CD1c-positive myeloid dendritic cell (primary cell): ENCODE results near the gene ANKS6.

Experiments
- DNase-seq: peaks from one replicate; pipeline ENCODE4 v3.0.0-alpha.2; 2016; ENCODE audit errors: extremely low spot score

The ANKS6 gene

DNA sequence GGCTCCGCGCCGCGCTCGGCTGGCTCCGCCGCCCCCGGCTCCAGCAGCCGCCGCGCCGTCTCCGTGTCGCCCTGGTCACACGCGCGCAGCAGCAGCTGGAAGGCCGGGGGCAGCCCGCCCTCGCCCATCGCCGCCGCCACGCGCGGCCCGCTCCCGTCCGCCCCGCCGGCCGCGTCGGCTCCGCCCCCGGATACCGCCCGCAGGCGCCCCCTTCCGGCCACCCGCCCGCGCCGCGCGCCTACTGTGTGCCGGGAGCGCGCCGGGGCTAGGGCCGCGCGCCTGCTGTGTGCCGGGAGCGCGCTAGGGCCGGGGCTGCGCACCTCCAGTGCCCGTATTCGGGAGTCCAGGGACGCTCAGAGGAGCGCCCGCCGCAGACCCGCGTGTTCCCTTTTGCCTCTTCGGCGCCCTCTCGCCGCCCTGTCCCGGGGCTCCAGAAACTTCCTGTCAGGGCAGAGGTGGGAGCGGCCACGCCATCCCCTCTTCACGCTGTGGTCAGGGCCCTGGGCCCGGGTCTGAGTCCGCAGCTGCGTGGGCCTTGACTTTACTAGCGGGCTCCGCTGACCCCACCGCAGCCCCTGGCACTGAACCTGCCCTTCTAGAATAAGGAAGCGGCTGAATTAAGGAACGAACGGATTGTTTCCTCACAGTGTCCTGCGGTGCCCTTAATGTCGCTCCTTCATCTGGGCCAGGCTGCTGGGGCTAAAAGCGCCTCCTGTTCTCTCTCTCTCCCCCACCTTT is at the start of gene ANKS6:
Gene ANKS6 (minus strand): TSS at position 192 of the 738 bp plus-strand sequence. CDS start 64 bp downstream, at position 128.
- DNase-seq: peak; percentile 82

DNA sequence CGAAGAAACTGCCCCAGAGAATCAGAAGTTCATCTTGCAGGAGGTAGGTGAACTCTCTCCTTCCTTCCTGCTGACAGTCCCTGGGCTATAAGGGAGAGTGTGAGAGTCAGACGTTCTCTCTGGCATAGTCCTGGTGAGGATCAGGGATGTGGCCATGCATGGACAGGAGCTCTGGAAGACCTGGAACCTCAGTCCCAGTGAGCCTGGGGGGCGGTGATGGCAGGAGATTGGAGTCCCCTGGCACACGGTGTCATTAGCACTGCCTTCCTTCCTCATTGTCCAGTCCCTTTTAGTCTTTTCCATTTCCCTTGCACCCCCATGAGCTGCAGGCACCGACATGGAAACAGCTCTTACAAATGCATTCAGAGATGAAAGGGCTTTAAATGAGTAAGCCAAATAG is 49.7 kb upstream of the ANKS6 start:
- DNase-seq: no peak

DNA sequence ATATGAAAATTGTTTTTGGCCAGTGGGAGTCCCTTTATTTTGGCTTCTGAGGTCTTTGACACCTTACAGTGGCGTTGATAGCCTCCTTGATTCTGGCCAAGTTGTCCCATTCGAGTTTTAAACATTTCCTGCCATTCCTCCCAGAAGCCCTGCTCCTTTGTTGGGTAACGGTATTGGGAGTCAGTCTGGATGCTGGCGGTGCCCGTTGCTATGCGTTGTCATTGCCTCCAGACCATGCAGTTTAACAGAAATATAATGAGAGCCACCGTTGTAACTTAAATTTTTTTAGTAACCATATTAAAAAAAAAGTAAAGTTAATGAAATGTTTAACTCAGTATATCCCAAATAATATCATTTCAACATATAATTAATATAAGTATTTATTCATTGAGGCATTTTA is 46.2 kb upstream of the ANKS6 start:
- no peak for DNase-seq

DNA sequence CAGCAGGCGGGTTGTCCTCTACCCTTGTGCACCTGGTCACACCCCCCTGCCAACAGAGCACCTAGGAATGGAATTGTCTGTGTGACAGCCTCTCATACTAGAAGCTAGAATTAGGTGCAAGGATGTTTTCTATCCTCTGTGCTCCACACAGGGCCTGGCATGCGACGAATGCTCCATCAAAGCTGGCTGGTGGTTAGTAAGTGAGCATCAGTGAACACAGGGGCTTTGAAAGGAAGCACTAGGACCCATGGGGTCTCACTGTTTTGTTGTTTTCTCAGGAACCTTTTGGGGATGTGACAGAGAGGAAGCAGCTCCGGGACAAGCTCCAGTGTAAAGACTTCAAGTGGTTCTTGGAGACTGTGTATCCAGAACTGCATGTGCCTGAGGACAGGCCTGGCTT is 43.4 kb upstream of the ANKS6 start:
- no peak for DNase-seq

DNA sequence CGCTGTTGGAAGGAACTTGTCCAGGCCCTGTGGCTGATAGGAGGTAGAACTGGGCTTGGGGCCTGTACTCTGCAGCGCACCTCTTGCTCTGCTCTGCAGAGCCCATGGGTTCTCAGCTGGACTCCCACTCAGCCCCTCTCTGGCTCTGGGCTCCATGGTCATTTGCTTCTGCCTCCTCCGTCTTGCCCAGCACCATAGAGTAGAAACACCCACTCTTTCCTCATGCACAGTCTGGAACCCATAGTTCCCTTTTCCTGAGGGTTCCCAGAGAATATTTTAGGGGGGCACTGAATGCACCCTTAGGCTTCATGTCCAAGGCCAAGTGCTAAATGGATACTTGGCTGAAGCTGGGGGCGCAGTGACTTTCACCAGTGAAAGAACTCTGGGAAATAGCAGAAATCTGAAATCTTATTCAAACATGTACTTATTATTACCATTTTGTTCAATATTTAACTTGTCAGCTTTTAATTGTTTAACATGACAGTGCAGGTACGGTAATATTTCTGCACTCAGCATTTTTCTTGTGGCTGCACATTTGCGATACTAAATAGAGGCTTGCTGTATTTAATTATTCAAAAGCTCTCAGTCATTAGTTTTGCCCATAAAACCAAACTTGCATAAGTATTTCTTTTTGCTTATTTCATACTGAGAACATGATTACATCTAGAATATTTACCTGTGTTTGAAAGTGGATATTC is 42.7 kb upstream of the ANKS6 start:
- DNase-seq: peak; percentile 35

DNA sequence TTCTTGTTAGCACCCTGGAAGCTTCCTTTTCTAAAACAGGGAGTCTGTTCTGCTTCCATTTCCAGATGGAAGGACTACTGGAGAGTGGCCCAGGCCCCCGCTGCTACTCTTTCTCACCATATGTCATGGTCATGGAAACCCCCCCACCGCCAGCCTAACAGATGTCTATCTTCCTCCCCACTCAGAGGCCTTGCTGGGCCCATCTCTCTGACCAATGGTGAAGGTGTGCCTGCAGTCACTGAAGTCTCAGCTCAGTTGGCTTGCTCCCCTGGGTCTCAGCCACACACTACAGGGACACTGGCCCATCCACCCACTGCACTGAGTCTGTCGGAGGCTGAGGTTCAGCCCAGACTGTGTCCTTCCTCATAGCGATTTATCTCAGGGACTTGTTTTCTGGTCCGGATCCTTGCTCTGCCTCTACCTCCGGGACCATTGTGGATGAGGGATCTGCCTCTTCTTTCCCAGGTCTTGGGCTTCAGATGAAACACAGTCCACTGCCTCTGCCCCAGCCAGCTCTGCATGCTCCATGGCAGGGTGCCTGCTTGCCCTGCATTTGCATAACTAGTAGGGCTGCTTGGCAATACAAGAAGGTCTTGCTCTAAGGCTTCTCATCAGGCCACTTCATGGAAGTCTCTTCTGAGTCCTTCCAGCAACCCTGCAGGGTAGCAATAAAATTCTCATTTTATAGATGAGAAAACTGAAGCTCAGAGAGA is 42.0 kb upstream of the ANKS6 start:
- DNase-seq: no peak

DNA sequence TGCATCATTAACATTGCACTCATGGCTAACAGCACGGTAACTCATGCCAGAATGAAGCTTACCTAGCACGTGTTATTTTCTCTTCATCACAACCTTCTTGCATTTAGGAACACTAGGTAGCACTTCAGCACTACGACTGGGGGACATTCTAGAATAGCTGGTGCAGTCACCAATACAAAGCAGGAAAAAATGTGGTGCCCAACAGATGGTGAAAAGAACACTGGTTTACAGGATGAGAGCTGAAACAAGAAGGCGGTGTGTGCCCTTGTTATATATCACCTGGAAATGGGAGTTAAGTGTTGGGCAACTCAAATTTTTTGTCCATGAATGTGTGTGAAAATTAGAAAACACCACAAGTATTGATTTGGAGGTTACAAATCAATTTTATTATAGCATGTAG is 41.2 kb upstream of the ANKS6 start:
- DNase-seq: no peak

DNA sequence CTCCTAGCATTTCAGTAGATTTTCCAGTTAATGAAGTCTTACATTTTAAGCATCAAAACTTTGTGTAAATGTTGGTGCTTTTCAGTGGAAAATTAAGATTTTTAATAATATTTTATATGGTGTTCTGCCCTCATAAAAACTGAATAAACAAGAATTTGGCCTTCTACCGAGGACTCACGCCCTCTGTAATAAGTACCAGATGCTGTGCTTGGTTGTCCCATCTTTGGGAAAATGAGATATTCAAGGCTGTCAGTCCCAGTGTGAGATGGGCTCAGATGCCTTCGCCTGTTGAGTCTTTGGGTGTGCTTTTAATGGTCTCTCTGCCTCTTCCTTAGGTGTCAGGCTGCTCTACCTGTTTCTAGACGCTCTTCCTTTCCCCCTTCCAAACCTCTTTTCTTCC is 39.9 kb upstream of the ANKS6 start:
- DNase-seq: no peak

DNA sequence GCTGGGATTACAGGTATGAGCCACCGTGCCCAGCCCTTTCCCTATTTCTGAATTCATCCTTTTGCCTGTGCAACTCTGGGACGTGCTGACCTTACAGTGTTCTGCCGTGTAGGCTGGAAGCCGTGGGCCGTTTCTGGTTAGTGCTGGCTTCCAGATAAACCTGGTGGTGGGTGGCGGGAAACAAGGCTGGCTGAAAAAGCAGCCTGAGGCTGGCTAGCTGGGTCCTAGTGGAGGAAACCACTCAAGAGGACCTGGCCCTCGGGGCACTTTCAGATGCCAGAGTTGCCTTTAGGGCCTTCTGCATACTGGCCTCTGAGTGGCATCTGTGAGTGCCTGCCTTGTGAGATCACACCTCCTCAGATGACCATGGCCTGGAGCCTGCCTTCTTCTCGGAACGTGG is 38.0 kb upstream of the ANKS6 start:
- DNase-seq: peak; percentile 73

DNA sequence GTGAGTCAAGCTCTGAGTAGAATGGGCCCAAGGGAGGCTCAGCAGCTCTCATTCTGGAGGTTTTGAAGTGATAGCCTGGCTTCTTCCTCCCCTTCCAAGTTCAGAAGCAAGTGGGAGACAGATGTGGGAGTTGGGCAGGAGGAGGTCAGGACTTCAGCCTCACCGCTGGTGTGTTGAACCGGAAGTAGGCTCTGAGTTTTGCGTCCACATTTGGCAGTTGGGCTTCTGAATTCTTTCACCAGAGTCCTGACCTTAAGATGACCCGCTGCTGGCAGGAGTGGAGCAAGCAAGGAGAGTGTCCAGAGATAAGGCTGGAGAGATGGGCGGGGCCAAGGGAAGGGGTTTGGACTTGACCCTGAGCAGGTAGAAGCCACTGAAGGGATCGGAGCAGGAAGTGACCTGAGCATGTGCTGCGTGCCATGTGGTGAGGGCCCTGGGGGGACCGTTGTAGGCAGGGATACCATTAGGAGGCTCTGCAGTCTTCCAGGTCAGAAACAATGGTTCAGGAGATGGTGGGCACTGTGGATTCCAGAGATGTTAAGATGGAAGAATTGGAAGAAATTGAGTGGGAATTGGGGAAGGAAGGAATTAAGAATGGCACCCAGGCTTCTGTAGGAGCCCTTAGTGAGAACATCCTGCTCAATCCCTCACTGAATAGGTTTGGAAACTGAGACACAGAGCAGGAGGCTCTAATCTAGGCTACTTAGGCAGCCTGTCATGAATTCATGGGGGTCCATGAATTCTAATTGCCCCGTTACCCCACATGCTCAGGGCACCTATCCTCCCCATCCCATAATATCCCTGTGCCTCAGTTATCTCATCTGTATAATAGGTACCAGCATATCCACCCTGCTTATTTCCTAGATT is 37.0 kb upstream of the ANKS6 start:
- DNase-seq: peak; percentile 35

DNA sequence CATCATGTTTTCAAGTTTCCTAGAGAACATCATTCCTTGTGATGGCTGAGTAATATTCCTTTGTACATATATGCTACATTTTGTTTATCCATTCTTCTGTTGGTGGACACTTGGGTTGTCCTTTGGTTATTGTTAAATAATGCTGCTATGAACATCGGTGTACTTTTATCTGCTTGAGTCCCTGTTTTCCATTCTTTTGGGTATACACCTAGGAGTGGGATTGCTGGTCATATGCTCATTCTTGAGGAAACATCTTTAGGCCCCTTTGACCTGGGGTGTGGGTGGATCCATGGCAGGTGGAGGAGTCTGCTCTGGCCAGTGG is 36.4 kb upstream of the ANKS6 start:
- no peak for DNase-seq

DNA sequence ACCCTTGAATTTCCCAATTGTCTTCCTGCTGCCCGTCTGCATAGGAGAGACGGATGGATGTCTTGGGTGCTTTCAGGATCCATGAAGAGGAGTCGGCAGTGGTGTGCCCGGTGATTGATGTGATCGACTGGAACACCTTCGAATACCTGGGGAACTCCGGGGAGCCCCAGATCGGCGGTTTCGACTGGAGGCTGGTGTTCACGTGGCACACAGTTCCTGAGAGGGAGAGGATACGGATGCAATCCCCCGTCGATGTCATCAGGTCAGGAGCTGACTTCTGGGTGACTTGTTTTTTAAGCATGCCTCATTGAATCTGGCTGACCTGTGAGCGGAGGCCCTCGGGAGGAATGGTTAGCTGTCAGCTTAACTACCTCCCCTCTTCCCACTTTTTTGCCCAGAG is 35.3 kb upstream of the ANKS6 start:
- no peak for DNase-seq

DNA sequence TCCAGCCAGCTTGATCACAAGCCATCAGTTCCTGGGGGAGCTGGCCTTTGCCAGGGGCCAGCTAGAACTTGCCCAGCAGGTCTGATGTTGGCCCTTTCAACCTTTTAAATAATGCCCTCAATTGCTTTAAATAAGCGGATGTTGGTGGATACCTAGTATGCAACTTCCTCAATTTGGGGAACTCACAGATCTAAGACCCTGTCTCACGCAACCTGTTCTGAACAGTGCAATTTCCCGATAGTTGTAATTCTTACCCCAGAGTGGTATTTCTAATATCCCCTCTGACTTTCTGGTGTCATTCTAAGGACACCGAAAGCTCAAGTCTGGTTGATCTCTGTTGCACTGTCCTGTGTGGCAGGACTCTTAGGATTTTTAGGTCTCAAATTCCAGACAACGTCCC is 34.2 kb upstream of the ANKS6 start:
- DNase-seq: peak; percentile 39

DNA sequence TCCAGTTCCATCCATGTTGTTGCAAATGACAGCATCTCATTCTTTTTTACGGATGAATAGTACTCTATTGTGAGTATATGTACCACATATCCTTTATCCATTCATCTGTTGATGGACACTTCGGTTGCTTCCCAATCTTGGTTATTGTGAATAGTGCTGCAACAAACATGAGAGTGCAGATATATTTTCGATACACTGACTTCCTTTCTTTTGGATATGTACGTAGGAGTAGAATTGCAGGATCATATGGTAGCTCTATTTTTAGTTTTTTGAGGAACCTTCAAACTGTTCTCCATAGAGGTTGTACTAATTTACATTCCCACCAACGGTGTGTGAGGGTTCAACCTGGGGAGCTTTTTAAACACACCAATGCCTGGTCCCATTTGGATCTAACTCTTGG is 33.4 kb upstream of the ANKS6 start:
- DNase-seq: peak; percentile 52

DNA sequence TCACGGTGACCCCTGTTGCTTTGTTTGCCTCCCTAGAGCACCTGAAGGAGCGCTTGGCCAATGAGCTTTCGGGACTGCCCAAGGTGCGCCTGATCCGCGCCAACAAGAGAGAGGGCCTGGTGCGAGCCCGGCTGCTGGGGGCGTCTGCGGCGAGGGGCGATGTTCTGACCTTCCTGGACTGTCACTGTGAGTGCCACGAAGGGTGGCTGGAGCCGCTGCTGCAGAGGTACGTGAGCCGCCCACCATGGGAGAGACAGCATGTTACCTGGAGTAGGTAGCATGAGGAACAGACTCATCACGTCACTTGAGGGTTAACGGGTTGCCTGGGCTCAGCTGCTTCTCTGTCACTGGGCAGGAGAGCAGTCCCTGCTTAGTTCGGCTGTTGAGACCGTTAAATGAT is 30.4 kb upstream of the ANKS6 start:
- no peak for DNase-seq

DNA sequence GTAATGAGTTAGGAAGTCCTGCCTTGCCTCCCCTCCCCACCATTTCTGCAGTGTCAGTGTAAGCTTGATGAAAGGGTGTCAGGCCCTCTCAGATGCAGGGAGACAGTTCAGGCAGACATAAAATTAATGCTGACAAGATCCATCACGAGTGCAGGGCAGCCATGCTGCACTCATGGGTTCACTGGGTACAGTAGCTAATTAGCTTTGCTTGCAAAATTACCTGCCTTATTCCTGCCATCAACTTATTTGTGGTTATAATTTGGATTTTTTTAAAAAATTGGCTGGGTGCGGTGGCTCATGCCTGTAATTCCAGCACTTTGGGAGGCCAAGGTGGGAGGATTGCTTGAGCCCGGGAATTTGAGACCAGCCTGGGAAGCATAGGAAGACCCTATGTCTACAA is 29.1 kb upstream of the ANKS6 start:
- DNase-seq: no peak

DNA sequence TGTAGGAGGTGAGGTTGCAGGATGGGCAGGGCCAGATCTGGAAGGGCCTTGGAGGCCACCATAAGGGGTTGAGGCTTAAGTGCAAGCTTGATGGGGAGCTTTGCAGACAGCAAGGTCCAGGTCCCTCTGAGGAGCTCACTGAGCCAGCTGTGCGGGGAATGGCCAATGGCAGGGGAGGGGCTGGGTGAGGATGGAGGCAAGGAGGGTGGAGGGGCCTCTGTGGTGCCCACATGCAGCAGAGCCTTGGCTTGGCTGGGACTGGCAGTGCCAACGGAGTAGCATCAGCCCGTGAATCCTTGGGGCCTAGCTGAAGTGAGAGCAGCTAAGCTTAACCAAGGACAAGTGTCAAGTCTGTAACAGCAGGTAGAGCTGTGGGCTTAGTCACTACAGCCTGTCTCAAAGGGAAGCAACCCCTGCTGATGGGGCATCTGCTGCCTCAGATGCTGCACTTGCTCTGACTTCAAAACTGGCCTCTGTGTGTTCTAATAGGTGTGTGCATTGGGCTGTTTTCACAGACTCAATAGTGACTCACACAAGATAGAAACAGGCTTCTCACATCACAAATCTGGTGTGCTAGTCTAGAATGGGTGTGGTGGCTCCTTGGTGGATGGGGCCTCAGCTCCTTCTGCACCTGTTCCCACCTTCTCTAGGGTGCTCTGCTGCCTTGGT is 27.4 kb upstream of the ANKS6 start:
- no peak for DNase-seq

DNA sequence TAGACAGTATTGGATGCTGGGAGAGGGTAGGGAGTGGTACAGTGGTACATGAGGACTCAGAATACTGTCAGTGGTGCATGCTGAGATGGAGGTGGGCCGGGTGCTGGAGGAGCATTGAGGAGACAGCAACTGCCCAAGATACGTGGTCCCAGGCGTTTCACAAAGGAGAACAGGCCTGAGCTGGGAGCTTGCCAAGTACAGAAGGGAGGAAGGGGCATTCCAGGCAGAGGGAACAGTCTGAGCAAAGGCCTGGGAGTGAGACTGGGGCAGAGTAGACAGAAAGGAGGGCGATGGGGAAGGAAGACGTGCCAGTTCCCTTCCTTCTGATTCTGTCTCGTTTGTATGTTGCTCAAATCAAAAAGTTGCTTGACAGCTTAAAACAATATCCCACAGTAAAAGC is 26.3 kb upstream of the ANKS6 start:
- DNase-seq: no peak

DNA sequence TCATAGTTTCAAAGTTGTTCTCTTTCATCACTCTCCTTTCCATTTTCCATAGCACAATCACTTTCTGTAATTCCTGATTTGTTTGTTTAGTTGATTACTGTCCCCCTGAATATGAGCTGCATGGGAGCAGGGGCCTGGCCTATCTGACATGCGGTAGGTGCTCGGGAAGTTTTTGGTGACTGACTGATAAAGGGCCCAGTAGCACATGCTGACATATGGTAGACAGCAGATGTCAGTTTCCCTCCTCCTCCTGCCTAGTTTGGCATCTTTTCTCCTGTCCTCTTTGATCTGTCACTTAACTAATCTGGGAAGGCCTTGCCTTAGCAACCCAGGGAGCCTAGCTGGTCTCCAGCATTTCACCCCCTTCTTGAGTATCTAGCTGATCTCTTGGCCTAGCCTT is 25.5 kb upstream of the ANKS6 start:
- no peak for DNase-seq

DNA sequence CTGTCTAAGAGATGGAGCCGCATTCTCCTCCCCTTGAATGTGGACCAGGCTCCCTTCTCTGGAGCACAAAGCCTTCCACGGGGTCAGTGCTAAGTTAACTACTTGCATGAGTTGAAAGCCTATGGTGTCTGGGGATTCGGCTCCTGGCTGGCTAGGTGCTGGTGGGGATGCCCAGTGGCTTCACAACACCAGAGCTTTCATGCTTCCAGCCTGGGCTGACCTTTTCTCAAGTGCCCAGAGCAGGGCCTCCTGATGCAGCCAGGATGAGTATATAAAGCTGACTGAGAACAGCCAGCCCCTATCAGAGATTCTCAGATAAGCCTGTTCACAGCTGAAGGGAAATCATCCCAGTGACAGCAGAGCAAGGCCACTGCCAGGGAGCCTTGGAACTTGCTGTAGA is 22.9 kb upstream of the ANKS6 start:
- DNase-seq: no peak

DNA sequence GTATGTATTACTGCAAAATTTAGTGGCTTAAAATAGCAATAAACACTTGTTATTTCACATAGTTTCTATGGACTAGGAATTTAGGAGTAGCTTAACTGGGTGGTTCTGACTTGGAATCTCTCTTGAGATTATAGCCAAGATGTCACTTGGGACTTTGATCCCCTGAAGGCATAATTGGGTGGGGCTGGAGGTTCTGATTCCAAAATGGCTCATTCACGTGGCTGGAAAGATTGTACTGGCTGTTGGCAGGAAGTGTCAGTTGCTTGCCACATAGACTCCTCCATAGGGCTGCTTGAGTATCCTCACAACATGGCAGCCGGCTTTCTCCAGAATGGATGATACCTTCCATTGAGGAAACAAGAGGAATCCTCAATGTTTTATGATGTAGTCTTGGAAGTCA is 22.4 kb upstream of the ANKS6 start:
- DNase-seq: no peak
